GM19193 (cell line): ENCODE measurements around the gene ASZ1.

Source experiments
- POLR2A ChIP-seq: IDR thresholded peaks from 4 replicates; pipeline ENCODE4 v1.6.1; 2011; ENCODE audit not compliant: insufficient read depth, insufficient read length; ENCODE audit errors: extremely low read depth

Gene ASZ1

GRCh38 chr7:117412390-117412789 lies 14.9 kb downstream of the ASZ1 start:
- TF ChIP-seq POLR2A = no peak

- no peak for TF ChIP-seq POLR2A
These were observed 15.8 kb downstream of the ASZ1 start for GRCh38 chr7:117411539-117411938.

DNA sequence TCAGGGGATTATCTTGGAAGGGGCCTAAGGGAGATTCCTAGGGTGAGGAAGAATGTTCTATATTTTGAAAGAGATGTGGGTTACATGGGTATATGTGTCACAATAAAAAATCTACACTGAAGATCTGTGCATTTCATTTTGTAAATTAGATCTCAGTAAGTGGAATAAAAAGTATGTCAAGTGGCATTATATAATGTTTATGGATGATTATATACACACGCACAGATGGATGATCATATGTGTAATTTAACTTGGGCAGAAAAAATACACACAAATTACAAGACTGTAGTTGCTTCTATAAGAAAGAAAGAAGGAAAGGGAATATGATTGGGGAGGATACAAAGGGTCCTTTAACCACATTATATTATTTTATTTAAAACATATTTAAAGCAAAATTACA lies 18.5 kb downstream of the ASZ1 start:
- TF ChIP-seq POLR2A = no peak

GRCh38 chr7:117405519-117405918 lies 21.8 kb downstream of the ASZ1 start:
- TF ChIP-seq POLR2A = no peak

DNA sequence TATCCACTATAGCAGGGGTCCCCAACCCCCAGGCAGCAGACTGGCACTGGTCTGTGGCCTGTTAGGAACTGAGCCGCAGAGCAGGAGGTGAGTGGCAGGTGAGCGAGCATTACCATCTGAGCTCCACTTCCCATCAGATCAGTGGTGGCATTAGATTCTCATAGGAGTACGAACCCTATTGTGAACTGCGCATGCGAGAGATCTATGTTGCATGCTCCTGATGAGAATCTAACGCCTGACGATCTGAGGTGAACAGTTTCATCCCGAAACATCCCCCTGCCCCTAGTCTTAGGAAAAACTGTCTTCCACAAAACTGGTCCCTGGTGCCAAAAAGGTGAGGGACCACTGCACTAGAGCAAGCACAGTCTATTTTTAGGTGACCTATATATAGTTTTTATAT lies 23.6 kb downstream of the ASZ1 start:
- no peak for TF ChIP-seq POLR2A

- TF ChIP-seq POLR2A = no peak
These were observed 25.2 kb downstream of the ASZ1 start for GRCh38 chr7:117402109-117402508.

DNA sequence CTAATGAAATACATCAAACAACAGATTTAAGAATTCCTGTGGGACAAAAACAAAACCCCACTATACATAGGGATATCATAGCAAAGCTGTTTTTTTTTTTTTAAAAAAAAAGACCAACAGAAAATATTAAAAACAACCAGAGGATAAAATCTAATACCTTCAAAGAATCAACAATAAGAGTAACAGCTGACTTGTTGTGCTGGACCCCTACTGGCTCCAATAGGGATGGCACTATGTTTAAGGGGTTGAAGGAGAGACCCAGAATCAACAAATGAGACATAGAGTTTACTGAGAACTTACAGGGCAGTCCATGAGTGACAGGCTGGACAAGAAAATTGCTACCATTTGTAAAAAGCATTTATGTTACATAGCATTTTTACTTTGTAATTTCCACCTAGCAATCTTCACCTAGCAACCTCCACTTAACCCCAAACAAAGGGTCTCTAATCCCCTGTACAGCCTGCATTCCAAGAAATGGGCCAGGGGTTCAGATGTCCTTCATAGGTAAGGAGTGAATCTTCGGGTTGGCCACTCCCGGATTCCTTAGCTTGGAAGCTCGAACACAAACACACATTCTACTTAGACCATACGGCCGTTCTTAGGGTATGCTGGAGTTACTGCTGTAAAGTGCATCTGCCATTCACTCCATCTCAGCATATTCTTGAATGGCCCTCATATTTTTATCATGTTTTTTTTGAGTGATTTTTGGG lies 25.8 kb downstream of the ASZ1 start:
- no peak for TF ChIP-seq POLR2A

DNA sequence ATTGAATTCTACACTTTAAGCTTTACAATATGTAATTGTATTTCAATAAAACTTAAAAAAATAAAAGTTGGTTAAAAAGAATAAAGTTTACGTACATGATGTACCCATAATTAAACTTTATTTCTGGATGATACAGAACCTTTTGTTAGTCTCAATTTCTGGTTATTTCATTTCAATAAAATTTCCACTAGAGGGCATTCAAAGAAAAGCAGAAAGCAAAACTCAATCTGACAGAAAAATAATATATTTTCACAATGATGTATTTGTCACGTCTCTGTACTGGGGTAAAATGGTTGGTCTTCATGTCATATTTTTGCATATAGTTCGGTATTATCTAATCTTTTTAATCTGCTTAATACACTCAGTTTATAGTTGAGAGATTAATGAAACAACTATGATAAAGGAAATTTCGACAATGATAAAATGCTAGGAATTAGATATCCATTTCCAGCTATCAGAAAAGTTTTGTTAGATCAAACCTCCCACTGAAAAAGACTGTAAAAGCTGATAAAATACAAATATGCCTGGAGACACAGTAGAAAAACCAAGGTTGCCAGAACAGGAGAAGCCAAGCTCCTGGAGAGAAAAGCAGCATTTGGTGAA lies 27.4 kb downstream of the ASZ1 start:
- TF ChIP-seq POLR2A = no peak

- no peak for TF ChIP-seq POLR2A
These were observed 31.6 kb downstream of the ASZ1 start for GRCh38 chr7:117395743-117396142.

- TF ChIP-seq POLR2A = no peak
These were observed 33.5 kb downstream of the ASZ1 start for GRCh38 chr7:117393781-117394180.

- no peak for TF ChIP-seq POLR2A
These were observed 37.4 kb downstream of the ASZ1 start for GRCh38 chr7:117389871-117390270.

DNA sequence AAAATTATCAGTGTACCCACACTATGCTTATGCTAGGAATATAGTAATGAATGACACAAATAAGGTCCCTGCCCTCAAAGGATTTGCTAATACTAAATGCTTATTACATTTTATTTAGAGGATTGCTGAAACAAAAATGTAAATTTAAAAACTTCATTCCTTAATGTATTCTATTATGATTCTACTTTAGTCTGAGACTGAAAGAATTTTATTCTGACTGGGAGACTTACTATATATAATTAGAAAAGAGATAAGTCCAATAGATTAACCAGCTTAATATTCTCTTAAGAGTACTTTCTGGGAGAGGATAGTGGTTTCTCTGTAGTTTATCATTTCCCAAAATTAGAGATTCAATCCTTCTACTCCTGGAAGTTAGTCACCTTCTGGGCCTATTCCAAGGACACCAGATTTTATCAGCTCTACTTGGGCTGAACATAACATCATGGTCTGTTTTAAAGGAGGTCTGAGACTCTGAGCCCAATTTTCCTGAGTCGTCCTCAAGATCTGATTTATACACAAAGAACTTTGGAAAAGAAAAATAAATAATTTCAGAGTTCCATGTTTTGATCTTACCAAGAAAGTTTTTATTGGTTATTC lies 41.1 kb downstream of the ASZ1 start:
- TF ChIP-seq POLR2A = no peak

DNA sequence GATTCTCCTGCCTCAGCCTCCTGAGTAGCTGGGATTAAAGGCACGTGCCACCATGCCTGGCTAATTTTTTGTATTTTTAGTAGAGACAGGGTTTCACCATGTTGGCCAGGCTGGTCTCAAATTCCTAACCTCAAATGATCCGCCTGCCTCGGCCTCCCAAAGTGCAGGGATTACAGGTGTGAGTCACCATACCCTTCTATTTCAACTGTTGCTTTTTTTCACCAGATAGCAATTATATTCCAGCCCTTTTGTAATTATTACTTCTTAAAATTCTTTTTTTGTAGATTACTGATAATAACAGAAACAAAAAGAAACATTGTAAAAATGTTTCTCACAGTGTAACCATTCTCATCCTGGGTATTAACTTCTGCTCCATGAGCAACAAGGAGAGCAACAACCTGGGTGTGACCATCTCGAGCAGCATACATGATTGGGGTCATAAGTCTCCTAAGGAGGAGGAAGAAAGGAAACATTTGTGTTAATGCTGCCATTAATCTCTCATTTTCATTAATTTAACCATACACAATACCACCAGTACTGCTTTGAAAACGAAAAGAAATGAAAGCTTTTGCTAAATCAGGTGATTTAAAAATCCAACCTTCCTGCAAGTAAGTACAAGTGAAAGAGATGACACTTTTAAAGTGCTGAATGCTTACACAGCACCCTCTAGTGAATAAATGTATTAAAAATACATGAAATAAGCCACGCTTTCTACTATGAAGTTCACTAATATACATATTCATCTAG lies 41.8 kb downstream of the ASZ1 start:
- no peak for TF ChIP-seq POLR2A

DNA sequence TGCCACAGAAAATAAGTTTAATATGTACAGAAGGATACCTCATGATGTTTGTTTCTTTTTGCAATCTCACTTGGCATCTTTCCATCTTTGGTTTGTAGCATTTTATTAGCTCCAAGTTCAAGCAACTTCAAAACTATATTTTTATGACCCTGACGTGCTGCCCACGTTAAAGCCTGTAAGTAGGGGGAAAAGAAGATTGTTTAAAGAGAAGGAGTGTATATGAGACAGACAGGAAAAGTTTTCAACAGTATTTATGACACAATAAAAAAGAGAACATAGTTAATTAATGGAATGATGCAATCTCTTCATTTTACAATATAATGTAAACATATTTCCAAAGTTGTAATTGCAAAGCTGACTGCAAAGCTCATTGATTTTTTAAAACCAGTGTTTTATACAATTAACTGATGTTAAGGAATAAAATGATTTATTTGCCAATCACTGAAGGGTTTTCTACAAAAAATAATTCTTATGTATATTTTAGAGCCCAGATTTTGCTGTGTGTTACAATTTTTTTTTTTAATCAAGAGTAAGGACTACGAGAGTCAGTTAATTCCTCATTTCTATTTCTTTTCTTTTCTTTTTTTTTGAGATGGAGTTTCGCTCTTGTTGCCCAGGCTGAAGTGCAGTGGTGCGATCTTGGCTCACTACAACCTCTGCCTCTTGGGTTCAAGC lies 42.5 kb downstream of the ASZ1 start:
- no peak for TF ChIP-seq POLR2A

- no peak for TF ChIP-seq POLR2A
These were observed 43.7 kb downstream of the ASZ1 start for GRCh38 chr7:117383483-117384189.

DNA sequence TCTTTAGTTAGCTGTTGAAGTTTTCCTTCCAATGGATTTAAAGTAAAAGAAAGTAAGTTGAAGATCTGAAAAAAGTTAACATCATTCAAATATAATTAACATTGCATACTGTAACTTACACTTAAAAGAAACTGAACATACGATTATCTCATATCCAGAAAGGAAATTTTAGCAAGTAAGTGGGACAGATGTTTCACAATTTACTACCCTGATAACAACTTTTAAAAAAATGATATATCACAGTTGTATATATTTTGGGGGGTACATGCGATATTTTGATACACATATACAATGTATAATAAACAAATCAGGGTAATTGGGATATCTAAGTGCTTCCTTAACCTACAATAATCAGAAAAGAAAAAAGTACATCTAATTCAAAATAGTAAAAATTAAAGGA lies 44.2 kb downstream of the ASZ1 start:
- no peak for TF ChIP-seq POLR2A
